Uterus (tissue), 2 donors: Measurements from ENCODE around the gene LSM8.

Source experiments
- CTCF ChIP-seq, 4 experiments: fragments of 200-600 bp in 2 of 4; fragments of 450-650 bp in 2 of 4; sonication (generic) in 2 of 4; IDR thresholded peaks; one replicate each; pipeline ENCODE4 v1.5.1; 2016 to 2019; ENCODE audit warnings: antibody characterized with exemption in 4 of 4, mild to moderate bottlenecking in 2 of 4, moderate library complexity in 1 of 4
- POLR2A ChIP-seq, 2 donors: fragments of 450-650 bp; IDR thresholded peaks; one replicate each; pipeline ENCODE4 v1.6.1; 2016; ENCODE audit warnings: antibody characterized with exemption in 2 of 2, mild to moderate bottlenecking in 1 of 2, moderate library complexity in 1 of 2

- TF ChIP-seq POLR2A (IDR thresholded peaks at IDR 0.05) (no peak), CTCF (IDR thresholded peaks at IDR 0.05) (no peak)
Observed at GRCh38 chr7:118239014-118239413, 55.0 kb downstream of the LSM8 start.
